ENCODE measurements around the gene CALML3.

Gene CALML3

GRCh38 chr10:5550621-5551530 lies 26.1 kb downstream of the CALML3 start:
- in situ Hi-C loops (cut with HindIII; ENCODE audit: low sequenced_read_pairs), result no loop called here
- DNase-seq (ENCODE audit: low read depth, low spot score), result peak; percentile 50
- no peak overlapping the region for H3K4me3 ChIP-seq (ENCODE audit: low read depth, low read length)
- TF ChIP-seq CTCF (IDR thresholded peaks at IDR 0.05; ENCODE audit: low read depth, low read length), result no peak

GRCh38 chr10:5551531-5552375 lies 27.0 kb downstream of the CALML3 start:
- TF ChIP-seq CTCF (IDR thresholded peaks at IDR 0.05; ENCODE audit: low read depth, low read length), result no peak
- H3K4me3 ChIP-seq (ENCODE audit: low read depth, low read length), result no peak overlapping the region
- DNase-seq (ENCODE audit: low read depth, low spot score), result peak; percentile 79
- in situ Hi-C loops (cut with HindIII; ENCODE audit: low sequenced_read_pairs), result no loop called here

- no peak for TF ChIP-seq CTCF (IDR thresholded peaks at IDR 0.05; ENCODE audit: low read depth, low read length)
- H3K4me3 ChIP-seq (ENCODE audit: low read depth, low read length), result no peak overlapping the region
- in situ Hi-C loops (cut with HindIII; ENCODE audit: low sequenced_read_pairs), result no loop called here
- no peak for DNase-seq (ENCODE audit: low read depth, low spot score)
These were observed 27.9 kb downstream of the CALML3 start for GRCh38 chr10:5552376-5553321.

DNA sequence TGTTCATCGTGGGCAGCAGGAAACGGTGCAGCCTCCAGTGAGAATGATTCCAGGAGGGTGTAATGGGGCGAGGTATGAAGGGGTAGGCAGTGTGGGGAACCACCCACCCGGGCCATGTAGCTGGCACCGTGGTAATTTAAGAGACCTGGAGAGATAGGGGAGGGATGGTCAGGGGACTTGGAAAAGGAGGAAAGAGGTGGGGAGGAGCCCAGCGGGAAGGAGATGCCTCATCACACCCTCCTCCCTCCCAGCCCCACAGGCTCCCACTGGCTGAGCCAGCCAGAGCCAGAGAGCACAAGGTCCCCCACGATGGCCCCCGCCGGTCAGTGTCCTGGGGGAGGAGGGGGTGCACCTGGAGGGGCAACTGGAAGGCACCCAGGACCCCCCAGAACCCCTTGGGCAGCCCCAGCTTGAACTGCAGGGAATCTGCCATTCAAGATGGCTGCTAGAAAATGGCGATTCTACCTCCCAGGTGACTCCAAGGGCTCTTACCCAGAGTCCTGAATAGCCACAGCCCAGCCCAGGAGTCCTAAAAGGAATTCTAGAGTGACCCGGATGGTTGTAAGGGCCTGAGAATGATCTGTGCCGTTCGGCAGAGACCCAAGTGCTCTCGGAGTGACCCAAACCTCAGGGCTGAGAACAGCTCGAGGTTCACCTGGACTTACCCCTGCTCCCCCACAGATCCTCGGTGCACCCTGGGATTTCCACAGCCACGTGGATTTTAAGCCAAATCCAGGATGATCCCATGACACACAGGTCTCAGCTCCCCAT lies 28.8 kb downstream of the CALML3 start:
- H3K4me3 ChIP-seq (ENCODE audit: low read depth, low read length), result no peak overlapping the region
- DNase-seq (ENCODE audit: low read depth, low spot score), result no peak
- in situ Hi-C loops (cut with HindIII; ENCODE audit: low sequenced_read_pairs), result no loop called here
- TF ChIP-seq CTCF (IDR thresholded peaks at IDR 0.05; ENCODE audit: low read depth, low read length), result no peak

- DNase-seq (ENCODE audit: low read depth, low spot score), result no peak
- H3K4me3 ChIP-seq (ENCODE audit: low read depth, low read length), result no peak overlapping the region
- in situ Hi-C loops (cut with HindIII; ENCODE audit: low sequenced_read_pairs), result no loop called here
- TF ChIP-seq CTCF (IDR thresholded peaks at IDR 0.05; ENCODE audit: low read depth, low read length), result no peak
These were observed 30.3 kb downstream of the CALML3 start for GRCh38 chr10:5555021-5555510.
